HG03103 (cell line): ENCODE measurements around the gene COX19.
A peak's percentile ranks its signal among the peaks of the same experiment; 100 is the strongest.

Source experiments
- ATAC-seq: cut with Tn5 transposase; IDR thresholded peaks from one replicate; pipeline ENCODE4 v1.9.1; 2021; ENCODE audit warnings: low read depth; ENCODE audit not compliant: unreplicated experiment

The COX19 gene, protein sequence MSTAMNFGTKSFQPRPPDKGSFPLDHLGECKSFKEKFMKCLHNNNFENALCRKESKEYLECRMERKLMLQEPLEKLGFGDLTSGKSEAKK

DNA sequence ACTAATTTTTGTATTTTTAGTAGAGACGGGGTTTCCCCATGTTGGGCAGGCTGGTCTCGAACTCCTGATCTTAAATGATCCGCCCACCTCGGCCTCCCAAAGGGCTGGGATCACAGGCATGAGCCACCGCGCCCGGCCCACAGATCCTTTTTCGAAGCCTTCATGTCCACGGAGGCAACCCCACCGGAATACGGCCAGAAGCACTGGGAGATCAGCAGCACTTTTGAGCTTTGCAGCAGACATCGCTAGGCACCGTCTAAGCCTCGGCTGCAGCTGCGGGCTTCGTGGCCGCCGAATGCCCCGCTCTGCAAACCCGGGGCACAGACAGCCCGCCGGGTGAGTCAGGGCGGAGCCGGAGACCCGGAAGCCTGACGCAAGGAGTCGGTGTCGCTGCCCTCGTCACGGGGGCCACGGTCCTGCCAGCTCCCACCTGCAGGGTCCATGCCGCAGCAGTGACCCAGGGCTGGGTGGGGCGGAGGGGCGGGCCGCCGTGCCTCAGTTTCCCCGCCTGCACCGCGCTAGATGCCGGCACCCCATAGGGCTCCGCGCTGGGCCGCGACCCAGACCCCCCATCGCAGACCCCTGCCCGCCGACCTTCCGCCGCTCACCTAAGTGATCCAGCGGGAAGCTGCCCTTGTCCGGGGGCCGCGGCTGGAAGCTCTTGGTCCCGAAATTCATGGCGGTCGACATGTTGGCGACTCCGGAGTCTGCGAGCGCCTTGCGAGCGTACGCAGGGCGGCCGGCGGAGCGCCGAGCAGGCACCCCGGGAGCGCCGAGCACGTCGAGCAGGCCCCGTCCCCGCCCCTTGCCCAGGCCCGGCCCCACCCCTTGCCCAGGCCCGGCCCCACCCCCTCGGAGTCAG, at the start of gene COX19:
Gene COX19 (minus strand): TSS at position 730 of the 862 bp plus-strand sequence. CDS start 40 bp downstream, at position 690.
- peak; percentile 71 for ATAC-seq

DNA sequence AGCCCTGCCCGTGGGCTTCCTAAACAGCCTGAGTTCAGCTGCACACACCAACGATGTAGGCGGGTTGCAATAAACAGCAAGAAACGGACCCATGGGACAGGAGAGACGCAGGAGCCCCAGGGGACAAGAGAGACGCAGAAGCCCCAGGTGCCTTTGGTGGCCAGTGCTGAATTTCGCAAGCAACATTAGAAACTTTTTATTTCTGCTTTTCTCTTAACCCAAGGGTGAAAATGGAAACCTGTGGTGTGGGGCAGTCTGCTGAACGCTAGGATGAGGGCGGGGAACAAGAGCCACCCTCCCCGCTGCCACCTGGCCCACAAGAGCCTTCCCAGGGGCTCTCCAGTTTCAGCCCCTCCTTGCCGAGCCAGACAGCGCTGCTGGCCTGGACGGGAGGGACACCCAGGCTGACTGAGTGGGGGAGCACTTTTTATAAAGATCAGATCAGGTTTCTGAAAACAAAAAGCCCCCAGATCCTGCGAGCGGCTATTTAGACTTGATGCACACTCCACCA, 49.0 kb upstream of the COX19 start:
- ATAC-seq = peak; percentile 35

DNA sequence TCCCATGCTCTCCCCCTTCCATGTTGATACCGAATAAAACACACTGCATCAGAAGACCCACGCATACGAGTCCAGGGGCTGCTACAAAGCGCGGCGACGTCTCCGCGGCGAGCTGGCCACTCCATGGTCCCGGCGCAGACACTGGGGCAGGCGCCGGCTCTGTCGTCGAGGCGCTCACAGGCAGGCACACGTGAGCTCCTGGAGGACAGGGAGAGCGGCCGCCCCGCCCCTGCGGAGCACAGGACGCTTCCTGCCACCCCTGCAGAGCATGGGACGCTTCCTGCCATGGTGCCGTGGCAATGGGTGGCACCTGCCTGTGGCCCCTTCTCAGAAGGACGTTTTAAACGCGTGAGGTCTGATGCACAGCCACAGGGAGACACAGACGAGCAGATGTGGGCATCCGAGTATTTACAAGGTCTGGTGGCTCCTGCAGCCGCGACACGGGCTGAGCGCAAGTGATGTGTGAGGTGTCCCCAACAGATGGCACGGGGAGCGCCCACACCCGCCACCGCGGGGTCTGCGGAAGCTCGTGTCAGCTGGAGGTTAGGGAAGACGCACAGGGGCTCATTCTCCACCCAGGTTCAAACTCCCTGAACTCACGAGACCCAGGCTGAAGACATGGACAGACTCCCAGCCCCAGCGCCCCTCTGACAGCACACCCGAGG, 47.6 kb upstream of the COX19 start:
- no peak for ATAC-seq

DNA sequence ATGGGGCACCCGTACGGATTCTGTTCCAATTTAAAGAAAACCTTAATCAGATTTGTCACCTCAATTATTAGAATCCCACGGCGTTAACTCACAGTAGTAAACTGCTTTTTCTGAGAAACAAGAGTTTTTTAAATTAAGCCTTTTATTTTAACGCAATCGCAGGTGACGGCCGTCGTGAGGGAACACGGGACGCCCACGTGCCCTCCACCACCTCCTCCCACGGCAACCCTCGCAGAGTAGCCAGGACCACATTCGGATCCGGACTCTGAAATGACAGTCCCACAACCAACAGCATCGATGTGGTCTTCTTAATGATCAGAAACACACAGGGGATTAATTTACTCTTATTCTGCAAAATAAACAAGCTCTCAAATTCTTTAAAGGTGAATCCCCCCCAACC, 47.0 kb upstream of the COX19 start:
- no peak for ATAC-seq

DNA sequence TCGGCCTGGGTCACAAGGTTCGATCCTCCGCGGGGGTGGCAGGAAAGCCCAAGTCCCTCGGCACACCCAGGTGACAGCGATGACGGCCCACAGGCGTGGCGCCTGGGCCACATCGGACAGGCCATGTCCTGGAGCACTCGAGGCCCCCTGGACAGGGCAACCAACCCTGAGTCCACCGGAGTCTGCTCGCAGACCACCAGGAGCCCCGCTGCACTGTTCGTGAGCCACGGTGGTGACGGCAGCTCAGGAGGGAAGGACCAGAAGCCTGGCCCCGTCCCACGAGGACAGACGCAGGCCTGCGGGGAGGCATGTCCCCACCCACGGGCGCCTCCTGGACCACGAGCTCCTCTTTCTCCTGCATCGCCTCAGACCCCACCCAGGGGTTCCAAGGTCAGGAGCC, 46.6 kb upstream of the COX19 start:
- no peak for ATAC-seq

DNA sequence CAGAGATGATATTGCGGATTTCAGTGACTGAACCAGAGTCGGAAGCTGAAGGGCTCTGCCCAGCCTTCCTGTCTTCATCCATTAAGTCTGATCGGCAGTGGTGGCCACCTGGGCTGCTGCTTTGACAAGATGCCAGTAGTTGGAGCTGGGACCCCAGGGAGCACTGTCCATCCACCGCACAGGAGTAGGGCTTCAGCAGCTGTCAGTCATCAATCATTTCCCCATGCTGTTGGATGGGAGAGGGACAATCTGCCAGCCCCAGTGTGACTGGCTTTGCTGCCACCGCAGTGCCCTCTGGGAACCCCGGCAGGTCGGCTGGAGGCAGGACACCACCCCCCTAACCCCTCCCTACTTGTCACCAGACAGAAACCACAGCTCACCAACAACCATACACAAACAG, 46.0 kb upstream of the COX19 start:
- ATAC-seq = no peak

DNA sequence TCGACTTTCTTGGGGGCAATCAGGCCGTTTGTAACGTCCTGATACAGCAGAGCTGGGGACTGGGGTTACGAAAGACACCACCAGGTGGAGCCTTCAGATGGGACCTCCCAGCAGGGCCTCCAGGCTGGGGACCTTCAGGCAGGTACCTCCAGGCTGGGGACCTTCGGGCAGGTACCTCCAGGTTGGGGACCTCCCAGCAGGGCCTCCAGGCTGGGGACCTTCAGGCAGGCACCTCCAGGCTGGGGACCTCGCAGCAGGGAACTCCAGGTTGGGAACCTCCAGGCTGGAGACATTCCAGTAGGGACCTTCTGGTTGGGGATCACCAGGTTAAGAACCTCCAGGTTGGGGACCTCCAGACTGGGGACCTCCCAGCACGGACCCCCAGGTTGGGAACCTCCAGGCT, 45.5 kb upstream of the COX19 start:
- ATAC-seq = no peak

DNA sequence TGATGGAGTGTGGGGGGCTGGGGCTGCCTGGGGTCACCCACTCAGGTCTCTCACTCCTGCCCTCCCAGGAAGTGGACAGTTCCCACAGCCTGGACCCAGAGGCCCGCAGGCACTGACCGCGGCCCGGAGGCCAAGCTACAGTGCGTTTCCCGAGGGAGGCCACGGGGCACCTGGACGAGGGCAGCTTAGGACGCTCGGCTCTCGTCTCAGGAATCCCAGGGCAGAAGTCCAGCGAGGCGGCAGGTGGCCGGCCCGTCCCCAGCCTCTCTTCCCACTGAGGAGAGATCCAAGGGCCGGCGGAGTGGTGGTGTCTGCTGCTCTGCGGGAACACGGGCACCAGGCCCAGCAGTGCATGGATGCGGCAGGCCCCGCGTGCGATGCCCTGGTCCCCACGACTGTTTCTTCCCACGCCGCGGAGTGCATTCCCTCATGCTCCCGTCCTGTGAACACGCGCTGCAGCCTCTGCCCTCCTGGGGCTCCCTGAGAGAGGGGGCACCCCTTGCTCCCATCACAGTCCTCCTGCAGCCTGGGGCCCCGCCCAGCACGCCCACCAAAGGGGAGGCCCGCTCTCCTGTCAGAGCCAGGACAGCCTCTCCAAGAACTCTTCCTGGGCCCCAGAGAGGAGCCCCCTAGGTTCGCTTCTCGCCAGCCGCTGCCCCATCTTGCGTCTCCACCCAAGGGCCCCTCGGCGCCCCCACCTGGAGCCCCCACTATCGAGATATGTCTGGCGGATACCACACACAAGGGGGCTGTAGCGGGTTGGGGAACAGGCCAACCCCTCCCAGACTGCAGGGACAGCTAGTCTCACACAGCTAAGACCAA, 44.7 kb upstream of the COX19 start:
- ATAC-seq = no peak

DNA sequence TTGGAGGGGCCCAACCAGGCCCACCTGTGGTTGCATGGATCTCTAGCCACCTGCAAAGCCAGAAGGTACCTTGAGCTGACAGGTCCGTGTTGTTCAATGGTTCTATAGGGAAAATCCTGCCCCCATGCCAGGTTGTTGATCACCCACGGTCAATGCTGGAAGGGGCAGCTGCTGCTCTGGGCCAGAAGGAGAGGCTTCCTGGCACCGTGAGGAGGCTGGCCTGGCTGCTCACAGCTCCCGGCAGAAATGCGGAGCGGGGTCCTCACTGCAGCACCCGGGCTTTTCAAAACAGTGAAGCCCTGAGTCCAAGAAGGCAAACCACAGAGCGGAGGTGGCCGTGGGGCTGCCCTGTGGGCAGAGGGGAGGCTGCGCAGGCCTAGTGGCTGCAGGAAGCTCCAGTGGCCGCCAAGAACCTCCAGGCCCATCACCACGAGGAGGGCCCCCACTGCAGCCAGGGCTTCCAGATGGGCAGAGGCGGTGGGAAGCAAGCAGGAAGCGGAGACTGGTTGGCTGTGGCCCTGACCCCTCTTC, 44.0 kb upstream of the COX19 start:
- no peak for ATAC-seq

DNA sequence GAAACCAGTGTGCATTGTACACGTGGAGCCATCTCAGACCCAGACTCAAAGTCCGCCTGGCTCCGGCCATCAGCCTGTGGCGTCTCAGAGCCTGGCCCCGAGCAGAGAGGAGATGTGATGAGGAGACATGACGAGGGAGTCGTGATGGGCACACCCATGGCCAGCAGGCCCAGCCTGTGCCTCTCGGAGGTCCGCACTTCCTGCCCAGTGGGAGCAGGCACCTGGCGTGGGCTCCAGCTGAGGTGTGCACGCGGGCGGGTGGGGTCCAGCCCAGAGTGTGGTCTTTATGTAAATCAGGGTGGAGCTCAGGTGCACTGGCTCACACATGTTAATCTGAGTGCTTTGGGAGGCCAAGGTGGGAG, 43.0 kb upstream of the COX19 start:
- ATAC-seq = no peak

DNA sequence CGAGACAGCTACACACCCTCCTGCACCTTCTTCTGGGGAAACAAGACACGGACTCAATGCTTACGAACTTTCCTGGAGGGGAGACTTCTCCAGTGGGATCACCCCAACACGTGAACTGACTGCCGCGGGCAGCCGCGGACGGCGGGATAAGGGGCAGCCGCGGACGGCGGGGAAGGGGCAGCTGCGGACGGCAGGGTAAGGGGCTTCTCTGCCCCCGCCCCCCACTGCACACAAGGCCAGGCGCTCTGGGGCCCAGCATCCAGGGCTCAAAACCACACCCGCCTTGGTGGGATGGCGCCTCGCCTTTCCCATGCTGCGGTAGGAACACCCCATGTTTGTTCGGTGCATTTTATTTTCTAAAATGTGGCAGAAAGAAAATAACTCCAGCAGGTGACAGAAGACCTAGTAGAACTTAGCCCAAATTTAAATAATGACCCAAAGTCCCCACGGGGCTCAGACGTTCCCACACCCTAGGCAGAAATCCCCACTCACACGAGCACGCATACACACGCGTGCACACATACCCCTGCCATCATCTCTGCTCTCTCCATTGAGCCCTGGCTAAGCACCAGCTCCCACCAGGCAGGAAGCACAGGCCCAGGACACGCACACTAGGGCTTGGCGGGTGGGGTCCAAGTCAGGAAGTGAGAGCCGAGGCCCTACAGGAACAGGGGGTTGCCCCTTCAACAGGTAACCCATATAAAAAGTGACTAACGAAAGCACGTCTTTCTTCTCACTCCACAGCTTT, 42.4 kb upstream of the COX19 start:
- ATAC-seq = no peak

DNA sequence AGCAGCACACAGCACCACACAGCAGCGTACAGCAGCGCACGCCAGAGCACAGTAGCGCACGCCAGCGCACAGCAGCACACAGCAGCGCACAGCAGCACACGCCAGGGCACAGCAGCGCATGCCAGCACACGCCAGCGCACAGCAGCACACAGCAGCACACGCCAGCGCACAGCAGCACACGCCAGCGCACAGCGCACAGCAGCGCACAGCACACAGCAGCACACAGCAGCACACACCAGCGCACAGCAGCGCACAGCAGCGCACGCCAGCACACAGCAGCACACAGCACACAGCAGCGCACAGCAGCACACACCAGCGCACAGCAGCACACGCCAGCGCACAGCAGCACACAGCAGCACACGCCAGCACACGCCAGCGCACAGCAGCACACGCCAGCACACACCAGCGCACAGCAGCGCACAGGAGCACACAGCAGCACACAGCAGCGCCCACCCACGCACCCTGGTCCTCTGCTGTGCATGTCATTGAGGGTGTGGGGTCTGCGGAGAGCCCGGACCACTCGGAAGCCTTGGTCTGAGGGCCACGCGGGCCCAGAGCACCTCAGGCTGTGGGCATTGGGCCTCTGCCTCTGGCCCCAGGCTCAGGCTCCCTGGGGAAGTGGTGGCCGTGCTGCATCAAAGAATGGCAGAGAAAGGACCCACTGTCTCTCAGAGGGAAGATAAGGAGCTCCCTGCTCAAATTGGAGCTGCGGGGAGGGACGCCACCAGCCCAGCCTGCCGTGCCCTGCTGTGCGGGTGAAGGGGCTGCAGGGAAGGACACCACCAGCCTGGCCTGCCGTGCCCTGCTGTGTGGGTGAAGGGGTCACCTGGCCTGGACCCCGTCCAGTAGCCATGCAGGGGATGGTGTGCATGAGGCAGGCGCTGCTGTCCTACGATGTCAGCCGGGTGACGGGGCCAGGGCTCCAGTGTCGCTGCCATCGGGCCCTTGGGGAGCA, 41.5 kb upstream of the COX19 start:
- no peak for ATAC-seq

DNA sequence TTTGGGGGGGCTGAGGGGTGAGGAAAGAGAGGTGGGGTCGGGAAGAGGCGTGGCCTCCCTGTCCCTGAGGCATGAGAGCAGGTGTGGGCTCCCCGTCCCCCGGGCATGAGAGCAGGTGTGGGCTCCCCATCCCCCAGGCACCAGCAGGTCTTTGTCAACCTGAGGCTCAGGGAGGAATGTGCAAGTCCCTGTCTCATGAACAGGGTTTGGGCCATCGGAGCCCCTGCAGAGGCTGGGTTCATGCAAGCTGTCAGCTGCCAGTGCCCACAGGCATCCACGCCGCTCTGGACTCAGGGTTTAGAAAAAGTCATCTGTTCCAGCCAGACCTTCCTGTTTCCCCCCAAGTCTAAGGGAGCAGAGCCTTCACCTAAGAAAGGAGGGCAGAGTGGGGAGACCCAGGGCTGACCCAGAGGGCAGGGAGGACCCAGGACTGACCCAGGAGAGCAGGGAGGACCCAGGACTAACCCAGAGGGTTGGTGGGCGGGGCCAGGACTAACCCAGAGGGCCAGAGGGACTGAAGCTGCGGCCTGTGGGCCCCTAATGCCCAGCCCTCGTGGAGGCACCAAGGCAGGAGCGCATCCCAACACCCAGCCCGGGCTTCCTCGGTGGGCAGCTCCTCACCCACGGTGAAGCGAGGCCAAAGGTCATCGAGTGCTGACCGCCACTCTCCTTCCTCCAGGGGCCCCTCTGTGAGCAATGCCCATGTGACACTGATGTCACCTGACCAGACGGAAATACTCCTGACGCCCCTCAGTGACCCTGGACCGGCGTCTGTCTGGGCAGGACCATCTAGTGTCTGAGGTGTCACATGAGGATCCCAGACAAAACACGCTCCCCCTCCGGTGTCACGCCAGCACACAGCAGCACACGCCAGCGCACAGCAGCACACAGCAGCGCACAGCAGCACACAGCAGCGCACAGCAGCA, 40.1 kb upstream of the COX19 start:
- ATAC-seq = no peak

DNA sequence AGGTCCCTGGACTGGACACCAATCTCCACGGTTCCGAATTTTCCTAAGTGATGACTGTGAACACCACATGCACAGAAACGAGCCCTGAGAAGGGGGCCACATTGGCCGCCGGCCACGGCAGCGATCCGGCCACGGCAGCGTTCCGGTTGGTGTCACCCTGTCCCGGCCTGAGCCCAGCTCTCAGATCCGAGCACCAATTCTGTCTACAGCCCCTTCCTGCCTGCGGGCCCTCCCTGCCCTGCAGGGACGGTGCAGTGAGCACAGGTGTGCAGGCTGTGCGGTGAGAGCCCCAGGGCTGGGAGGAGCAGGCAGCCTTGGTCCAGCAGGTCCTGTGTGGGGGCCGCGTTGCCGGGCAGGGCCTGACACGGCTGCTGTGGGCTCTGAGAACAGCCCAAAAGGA, 39.3 kb upstream of the COX19 start:
- no peak for ATAC-seq

DNA sequence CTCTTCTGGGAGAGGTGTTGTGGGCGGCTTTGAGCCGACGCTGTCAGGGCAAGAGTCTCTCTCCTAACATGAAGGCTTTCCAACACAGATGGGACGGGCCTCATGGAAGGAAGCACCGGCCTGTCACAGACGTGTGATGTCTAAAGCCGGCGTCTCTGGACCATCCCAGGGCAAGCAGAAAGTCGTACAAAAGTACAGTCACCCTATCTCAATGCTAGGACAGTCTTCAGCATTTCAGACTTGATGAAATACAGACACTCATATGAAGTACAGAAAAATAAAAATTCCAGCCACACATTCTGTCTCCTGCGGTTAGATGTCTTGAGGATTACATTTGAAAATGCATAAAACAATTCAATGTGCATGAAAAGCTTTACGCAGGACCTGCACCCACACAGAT, 38.2 kb upstream of the COX19 start:
- ATAC-seq = no peak

DNA sequence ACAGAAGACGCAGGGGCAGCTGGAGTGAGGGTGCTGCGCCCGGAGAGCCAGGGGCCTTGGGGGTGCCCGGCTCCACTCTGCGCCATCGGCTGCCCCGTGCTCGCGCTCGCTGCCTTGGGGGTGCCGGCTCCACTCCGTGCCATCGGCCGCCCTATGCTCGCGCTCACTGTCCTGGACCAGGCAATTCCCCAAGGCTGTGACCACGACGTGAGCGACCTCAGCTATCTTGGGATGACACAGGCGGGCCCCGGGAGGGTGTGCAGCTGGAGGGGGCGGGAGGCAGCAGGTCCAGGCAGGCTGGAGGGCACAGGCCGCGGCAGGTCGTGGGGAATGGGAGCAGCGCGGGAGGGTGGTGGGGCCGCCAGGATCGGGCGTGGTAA, 37.4 kb upstream of the COX19 start:
- ATAC-seq = no peak

DNA sequence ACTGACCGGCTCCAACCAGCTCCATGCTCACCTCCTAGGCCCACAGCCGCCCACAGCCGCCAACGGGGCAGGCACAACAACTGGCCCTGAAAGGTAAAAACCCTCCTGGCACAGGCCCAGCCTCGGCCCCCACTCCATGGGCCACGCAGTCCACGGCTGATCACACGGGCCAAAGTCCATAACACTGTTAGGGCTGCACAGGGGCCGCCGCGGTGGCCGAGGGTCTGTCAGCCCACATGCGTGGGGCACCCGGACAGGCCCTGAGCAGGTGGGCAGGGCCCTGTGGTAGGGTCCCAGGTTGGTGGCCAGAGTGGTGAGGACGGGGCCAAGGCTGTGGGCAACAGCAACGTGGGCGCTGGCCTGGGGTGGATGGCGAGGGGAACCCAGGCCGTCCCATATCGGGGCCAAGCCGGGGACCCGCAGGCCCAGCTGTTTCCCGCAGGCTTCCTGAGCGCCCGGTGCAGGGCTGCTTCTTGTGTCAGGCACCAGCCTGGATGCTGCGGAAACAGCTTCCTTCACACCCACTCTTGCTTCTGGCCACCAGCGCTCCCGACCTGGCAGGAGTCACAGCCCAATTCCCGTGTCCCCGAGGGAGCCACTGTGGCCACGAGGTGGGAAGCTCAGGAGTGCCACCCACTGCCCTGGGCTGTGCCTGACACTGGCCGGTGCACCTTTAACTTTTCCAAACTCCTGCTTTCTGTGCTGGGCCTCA, 36.8 kb upstream of the COX19 start:
- ATAC-seq = no peak
